ENCODE results near the gene LYRM9.

The LYRM9 gene

DNA sequence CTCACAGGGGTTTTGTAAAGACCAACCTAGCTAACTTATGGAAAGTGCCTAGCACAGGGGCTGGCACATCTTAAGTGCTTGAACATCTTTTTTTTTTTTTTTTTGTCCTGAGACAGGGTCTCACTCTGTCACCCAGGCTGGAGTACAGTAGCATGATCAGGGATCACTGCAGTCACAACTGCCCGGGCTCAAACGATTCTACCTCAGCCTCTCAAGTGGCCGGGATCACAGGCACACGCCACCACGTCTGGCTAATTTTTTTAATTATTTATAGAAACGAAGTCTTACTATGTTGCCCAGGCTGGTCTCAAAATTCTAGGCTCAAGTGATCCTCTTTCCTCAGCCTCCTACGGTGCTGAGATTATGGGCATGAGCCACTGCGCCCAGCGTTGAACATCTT lies 1.3 kb downstream of the LYRM9 start:
- Histone ChIP-seq H3K4me3 (ENCODE audit: low read depth, low read length) (no peak overlapping the region), H3K36me3 (ENCODE audit: control insufficient read depth in 2 of 2, insufficient read depth in 1 of 2, low read length in 2 of 2) (no peaks in the 10 kb centered on the region), H3K27ac (ENCODE audit: extremely low read depth, low read depth, low read length) (no peak overlapping the region), H3K9me3 (ENCODE audit: control insufficient read depth, insufficient read depth, low read depth, low read length) (no peaks in the 10 kb centered on the region), H3K4me1 (ENCODE audit: control insufficient read depth, insufficient read depth, low read length) (no peaks in the 10 kb centered on the region)
- TF ChIP-seq, protein P1, sequence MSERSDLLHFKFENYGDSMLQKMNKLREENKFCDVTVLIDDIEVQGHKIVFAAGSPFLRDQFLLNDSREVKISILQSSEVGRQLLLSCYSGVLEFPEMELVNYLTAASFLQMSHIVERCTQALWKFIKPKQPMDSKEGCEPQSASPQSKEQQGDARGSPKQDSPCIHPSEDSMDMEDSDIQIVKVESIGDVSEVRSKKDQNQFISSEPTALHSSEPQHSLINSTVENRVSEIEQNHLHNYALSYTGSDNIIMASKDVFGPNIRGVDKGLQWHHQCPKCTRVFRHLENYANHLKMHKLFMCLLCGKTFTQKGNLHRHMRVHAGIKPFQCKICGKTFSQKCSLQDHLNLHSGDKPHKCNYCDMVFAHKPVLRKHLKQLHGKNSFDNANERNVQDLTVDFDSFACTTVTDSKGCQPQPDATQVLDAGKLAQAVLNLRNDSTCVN (tag by site-specific recombination; optimal IDR thresholded peaks at IDR 0.05) = no peak
- no peak for TF ChIP-seq ZNF513 (tag by site-specific recombination; IDR thresholded peaks at IDR 0.05)
- no peak for TF ChIP-seq ZNF521 (tag by site-specific recombination; IDR thresholded peaks at IDR 0.05)
- no peak for TF ChIP-seq ZNF19 (tag by site-specific recombination; IDR thresholded peaks at IDR 0.05; ENCODE audit: low read depth)
- TF ChIP-seq, protein P2, sequence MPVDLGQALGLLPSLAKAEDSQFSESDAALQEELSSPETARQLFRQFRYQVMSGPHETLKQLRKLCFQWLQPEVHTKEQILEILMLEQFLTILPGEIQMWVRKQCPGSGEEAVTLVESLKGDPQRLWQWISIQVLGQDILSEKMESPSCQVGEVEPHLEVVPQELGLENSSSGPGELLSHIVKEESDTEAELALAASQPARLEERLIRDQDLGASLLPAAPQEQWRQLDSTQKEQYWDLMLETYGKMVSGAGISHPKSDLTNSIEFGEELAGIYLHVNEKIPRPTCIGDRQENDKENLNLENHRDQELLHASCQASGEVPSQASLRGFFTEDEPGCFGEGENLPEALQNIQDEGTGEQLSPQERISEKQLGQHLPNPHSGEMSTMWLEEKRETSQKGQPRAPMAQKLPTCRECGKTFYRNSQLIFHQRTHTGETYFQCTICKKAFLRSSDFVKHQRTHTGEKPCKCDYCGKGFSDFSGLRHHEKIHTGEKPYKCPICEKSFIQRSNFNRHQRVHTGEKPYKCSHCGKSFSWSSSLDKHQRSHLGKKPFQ (tag by site-specific recombination; IDR thresholded peaks at IDR 0.05) = no peak
- TF ChIP-seq ZNF157 (tag by site-specific recombination; IDR thresholded peaks at IDR 0.05) = no peak
- no peak for TF ChIP-seq ZXDB (tag by site-specific recombination; IDR thresholded peaks at IDR 0.05)
- TF ChIP-seq, protein P3, sequence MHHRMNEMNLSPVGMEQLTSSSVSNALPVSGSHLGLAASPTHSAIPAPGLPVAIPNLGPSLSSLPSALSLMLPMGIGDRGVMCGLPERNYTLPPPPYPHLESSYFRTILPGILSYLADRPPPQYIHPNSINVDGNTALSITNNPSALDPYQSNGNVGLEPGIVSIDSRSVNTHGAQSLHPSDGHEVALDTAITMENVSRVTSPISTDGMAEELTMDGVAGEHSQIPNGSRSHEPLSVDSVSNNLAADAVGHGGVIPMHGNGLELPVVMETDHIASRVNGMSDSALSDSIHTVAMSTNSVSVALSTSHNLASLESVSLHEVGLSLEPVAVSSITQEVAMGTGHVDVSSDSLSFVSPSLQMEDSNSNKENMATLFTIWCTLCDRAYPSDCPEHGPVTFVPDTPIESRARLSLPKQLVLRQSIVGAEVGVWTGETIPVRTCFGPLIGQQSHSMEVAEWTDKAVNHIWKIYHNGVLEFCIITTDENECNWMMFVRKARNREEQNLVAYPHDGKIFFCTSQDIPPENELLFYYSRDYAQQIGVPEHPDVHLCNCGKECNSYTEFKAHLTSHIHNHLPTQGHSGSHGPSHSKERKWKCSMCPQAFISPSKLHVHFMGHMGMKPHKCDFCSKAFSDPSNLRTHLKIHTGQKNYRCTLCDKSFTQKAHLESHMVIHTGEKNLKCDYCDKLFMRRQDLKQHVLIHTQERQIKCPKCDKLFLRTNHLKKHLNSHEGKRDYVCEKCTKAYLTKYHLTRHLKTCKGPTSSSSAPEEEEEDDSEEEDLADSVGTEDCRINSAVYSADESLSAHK (tag by site-specific recombination; IDR thresholded peaks at IDR 0.05) = no peak
- TF ChIP-seq ZBTB20 (tag by site-specific recombination; IDR thresholded peaks at IDR 0.05) = no peak
- TF ChIP-seq YY2 (tag by site-specific recombination; IDR thresholded peaks at IDR 0.05) = no peak
- TF ChIP-seq OVOL3 (tag by site-specific recombination; IDR thresholded peaks at IDR 0.05) = no peak
- TF ChIP-seq ZNF140 (tag by site-specific recombination; IDR thresholded peaks at IDR 0.05) = no peak
- no peak for TF ChIP-seq ZNF169 (tag by site-specific recombination; IDR thresholded peaks at IDR 0.05)
- no peak for TF ChIP-seq ZNF416 (tag by site-specific recombination; IDR thresholded peaks at IDR 0.05)
- no peak for TF ChIP-seq ZNF701 (tag by site-specific recombination; IDR thresholded peaks at IDR 0.05)
- TF ChIP-seq GLIS2 (tag by site-specific recombination; IDR thresholded peaks at IDR 0.05) = no peak
- TF ChIP-seq, protein P4, sequence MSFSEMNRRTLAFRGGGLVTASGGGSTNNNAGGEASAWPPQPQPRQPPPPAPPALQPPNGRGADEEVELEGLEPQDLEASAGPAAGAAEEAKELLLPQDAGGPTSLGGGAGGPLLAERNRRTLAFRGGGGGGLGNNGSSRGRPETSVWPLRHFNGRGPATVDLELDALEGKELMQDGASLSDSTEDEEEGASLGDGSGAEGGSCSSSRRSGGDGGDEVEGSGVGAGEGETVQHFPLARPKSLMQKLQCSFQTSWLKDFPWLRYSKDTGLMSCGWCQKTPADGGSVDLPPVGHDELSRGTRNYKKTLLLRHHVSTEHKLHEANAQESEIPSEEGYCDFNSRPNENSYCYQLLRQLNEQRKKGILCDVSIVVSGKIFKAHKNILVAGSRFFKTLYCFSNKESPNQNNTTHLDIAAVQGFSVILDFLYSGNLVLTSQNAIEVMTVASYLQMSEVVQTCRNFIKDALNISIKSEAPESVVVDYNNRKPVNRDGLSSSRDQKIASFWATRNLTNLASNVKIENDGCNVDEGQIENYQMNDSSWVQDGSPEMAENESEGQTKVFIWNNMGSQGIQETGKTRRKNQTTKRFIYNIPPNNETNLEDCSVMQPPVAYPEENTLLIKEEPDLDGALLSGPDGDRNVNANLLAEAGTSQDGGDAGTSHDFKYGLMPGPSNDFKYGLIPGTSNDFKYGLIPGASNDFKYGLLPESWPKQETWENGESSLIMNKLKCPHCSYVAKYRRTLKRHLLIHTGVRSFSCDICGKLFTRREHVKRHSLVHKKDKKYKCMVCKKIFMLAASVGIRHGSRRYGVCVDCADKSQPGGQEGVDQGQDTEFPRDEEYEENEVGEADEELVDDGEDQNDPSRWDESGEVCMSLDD (tag by site-specific recombination; IDR thresholded peaks at IDR 0.05) = no peak
- ChIA-PET CTCF (interaction anchor here (0.7 to 6.5 kb wide), 6 partner anchors 8 to 209 kb away, joined by 3 to 54 read pairs (median 3); no protein-coding TSS in a partner anchor), POLR2A (interaction anchor here (0.6 to 1.8 kb wide), 5 partner anchors 8 to 65 kb away, joined by 3 to 11 read pairs (median 9); no protein-coding TSS in a partner anchor)

Data from HEK293 (cell line).